ENCODE measurements around the gene CNOT3. TPM values are rescaled to one million over a fixed set of nuclear protein-coding genes. Genes with fewer than 3 reads are reported as not detected.

CNOT3 gene
- total and polyA plus RNA-seq, 2 experiments from 2014 or later = 12.0 to 50.1 TPM

DNA sequence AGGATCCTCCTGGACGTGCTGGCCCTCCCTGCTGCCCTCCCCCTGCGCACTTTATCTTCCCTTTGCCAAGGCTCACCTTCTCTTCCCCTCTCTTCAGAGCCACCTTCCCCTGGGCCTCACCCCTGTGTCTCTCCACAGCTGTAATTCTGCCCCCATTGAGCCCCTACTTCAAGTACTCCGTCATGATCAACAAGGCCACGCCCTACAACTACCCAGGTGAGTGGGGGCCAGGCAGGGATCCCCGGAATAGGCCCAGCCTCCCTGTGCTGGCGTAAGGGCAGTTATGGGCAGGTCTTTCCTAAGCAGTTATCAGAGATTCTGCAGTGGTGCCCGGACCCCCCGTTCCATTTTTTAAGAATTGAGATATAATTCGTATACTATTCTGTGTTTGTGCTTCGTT lies 31.8 kb upstream of the CNOT3 start:
- Histone ChIP-seq H3K4me2 (no peak overlapping the region), H4K20me1 (ENCODE audit: insufficient read depth, poor library complexity, severe bottlenecking) (no peaks in the 10 kb centered on the region), H3K27ac (no peak overlapping the region), H3K9me3 (ENCODE audit: low read depth) (no peaks in the 10 kb centered on the region), H3K9me2 (replicated peaks; ENCODE audit: insufficient read depth) (no peaks in the 10 kb centered on the region), H2AFZ (no peak overlapping the region), H3K36me3 (replicated peaks; ENCODE audit: insufficient read depth, low read depth) (no peaks in the 10 kb centered on the region), H3K4me3 (no peak overlapping the region), H3K27me3 (no peaks in the 10 kb centered on the region), H3K79me2 (peaks cover 22% of the 10 kb centered on the region), H3K4me1 (ENCODE audit: insufficient read depth) (peaks cover 3% of the 10 kb centered on the region)
- TF ChIP-seq EZH2 (IDR thresholded peaks at IDR 0.05; ENCODE audit: borderline replicate concordance) (no peak), EZH2phosphoT487 (IDR thresholded peaks at IDR 0.05; ENCODE audit: low read depth, severe bottlenecking, unreplicated experiment) (no peak)
- TF ChIP-seq, protein P1, sequence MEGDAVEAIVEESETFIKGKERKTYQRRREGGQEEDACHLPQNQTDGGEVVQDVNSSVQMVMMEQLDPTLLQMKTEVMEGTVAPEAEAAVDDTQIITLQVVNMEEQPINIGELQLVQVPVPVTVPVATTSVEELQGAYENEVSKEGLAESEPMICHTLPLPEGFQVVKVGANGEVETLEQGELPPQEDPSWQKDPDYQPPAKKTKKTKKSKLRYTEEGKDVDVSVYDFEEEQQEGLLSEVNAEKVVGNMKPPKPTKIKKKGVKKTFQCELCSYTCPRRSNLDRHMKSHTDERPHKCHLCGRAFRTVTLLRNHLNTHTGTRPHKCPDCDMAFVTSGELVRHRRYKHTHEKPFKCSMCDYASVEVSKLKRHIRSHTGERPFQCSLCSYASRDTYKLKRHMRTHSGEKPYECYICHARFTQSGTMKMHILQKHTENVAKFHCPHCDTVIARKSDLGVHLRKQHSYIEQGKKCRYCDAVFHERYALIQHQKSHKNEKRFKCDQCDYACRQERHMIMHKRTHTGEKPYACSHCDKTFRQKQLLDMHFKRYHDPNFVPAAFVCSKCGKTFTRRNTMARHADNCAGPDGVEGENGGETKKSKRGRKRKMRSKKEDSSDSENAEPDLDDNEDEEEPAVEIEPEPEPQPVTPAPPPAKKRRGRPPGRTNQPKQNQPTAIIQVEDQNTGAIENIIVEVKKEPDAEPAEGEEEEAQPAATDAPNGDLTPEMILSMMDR (IDR thresholded peaks at IDR 0.05; ENCODE audit: poor library complexity) = no peak
- no peak for DNase-seq (ENCODE audit: low spot score)
- 96% methylated on average over 10 of the region's 10 CpGs for WGBS (ENCODE audit: low lambda C conversion rate, missing lambda C conversion rate)

- Histone ChIP-seq H3K4me1 (ENCODE audit: insufficient read depth) (peaks cover 3% of the 10 kb centered on the region), H4K20me1 (ENCODE audit: insufficient read depth, poor library complexity, severe bottlenecking) (no peaks in the 10 kb centered on the region), H2AFZ (no peak overlapping the region), H3K4me3 (no peak overlapping the region), H3K4me2 (no peak overlapping the region), H3K9me3 (ENCODE audit: low read depth) (no peaks in the 10 kb centered on the region), H3K27me3 (no peaks in the 10 kb centered on the region), H3K9me2 (replicated peaks; ENCODE audit: insufficient read depth) (no peaks in the 10 kb centered on the region), H3K79me2 (peaks cover 22% of the 10 kb centered on the region), H3K27ac (no peak overlapping the region), H3K36me3 (replicated peaks; ENCODE audit: insufficient read depth, low read depth) (no peaks in the 10 kb centered on the region)
- no peak for TF ChIP-seq EZH2phosphoT487 (IDR thresholded peaks at IDR 0.05; ENCODE audit: low read depth, severe bottlenecking, unreplicated experiment)
- TF ChIP-seq, protein P1 (IDR thresholded peaks at IDR 0.05; ENCODE audit: poor library complexity) = no peak
- TF ChIP-seq EZH2 (IDR thresholded peaks at IDR 0.05; ENCODE audit: borderline replicate concordance) = no peak
- no peak for DNase-seq (ENCODE audit: low spot score)
- WGBS (ENCODE audit: low lambda C conversion rate, missing lambda C conversion rate) = 84% methylated on average over 15 of the region's 15 CpGs
Measured at GRCh38 chr19:54106716-54107115, 30.8 kb upstream of the CNOT3 start.

GRCh38 chr19:54107876-54108490 lies 29.6 kb upstream of the CNOT3 start:
- Histone ChIP-seq H3K36me3 (replicated peaks; ENCODE audit: insufficient read depth, low read depth) (no peaks in the 10 kb centered on the region), H3K4me3 (no peak overlapping the region), H3K4me2 (no peak overlapping the region), H2AFZ (no peak overlapping the region), H3K9me2 (replicated peaks; ENCODE audit: insufficient read depth) (no peaks in the 10 kb centered on the region), H3K9me3 (ENCODE audit: low read depth) (no peaks in the 10 kb centered on the region), H3K79me2 (peaks cover 19% of the 10 kb centered on the region), H4K20me1 (ENCODE audit: insufficient read depth, poor library complexity, severe bottlenecking) (no peaks in the 10 kb centered on the region), H3K4me1 (ENCODE audit: insufficient read depth) (peaks cover 3% of the 10 kb centered on the region), H3K27ac (no peak overlapping the region), H3K27me3 (no peaks in the 10 kb centered on the region)
- TF ChIP-seq EZH2 (IDR thresholded peaks at IDR 0.05; ENCODE audit: borderline replicate concordance) = no peak
- TF ChIP-seq, protein P1 (IDR thresholded peaks at IDR 0.05; ENCODE audit: poor library complexity) = no peak
- no peak for TF ChIP-seq EZH2phosphoT487 (IDR thresholded peaks at IDR 0.05; ENCODE audit: low read depth, severe bottlenecking, unreplicated experiment)
- 92% methylated on average over 18 of the region's 21 CpGs for WGBS (ENCODE audit: low lambda C conversion rate, missing lambda C conversion rate)
- no peak for DNase-seq (ENCODE audit: low spot score)
